Adrenal gland (tissue), 12 donors: ENCODE results near the gene CDH20. TPM values are rescaled to one million over a fixed set of nuclear protein-coding genes. Genes with fewer than 3 reads are reported as not detected.
A peak's percentile ranks its signal among the peaks of the same experiment; 100 is the strongest.

Source experiments
- DNase-seq, 7 donors: peaks; one replicate each; pipeline ENCODE4 v3.0.0-alpha.2; 2019 to 2020
- H3K27ac ChIP-seq, 5 donors: fragments of 200-600 bp; sonication (generic) in 4 of 5; 1 replicate in 3 of 5; 2 replicates in 2 of 5; pipeline versions ENCODE4 v1.5.1 to v1.8.0; 2016 to 2020; ENCODE audit warnings: mild to moderate bottlenecking in 1 of 5
- H3K27me3 ChIP-seq: fragments of 200-600 bp; 2 replicates; pipeline ENCODE4 v1.8.0; 2021
- H3K36me3 ChIP-seq, 2 donors: fragments of 200-600 bp; replicated peaks in 1 of 2; 1 replicate in 1 of 2; 2 replicates in 1 of 2; pipeline versions ENCODE4 v1.5.1 to v1.8.0; 2018 to 2022
- H3K4me1 ChIP-seq, 2 donors: fragments of 200-600 bp; replicated peaks in 1 of 2; 1 replicate in 1 of 2; 2 replicates in 1 of 2; pipeline versions ENCODE4 v1.5.1 to v1.8.0; 2018 to 2021
- H3K4me3 ChIP-seq, 4 donors: fragments of 200-600 bp; sonication (generic) in 3 of 4; one replicate each; pipeline ENCODE4 v1.5.1; 2016 to 2018
- H3K9me3 ChIP-seq, 3 donors: fragments of 200-600 bp; sonication (generic) in 1 of 3; replicated peaks in 1 of 3; 1 replicate in 2 of 3; 2 replicates in 1 of 3; pipeline versions ENCODE4 v1.5.1 to v1.8.0; 2016 to 2021
- POLR2A ChIP-seq, 2 donors: fragments of 450-650 bp; IDR thresholded peaks; one replicate each; pipeline ENCODE4 v1.6.1; 2017; ENCODE audit warnings: antibody characterized with exemption in 2 of 2, mild to moderate bottlenecking in 2 of 2, moderate library complexity in 1 of 2
- WGBS, 4 donors: extraction: QIAGEN DNeasy Blood & Tissue Kit in 2 of 4; methylation state at CpG; one replicate each; pipeline versions ENCODE4 v1.1.5 to v1.1.7; 2013 to 2017; 5-methylcytosine and 5-hydroxymethylcytosine counted together
- intact Hi-C, 2 donors: fragments of 100-400 bp; cut with DNase I; formaldehyde crosslinking; loops; one replicate each; pipeline versions ENCODE4 v1.14.1 to v1.15.0; 2022 to 2023
- polyA plus RNA-seq, 3 donors: library from polyadenylated mRNA; stranded (reverse); fragments of 200-250 nt in 2 of 3; fragments of 350-450 nt in 1 of 3; fragmentation: Illumina TruSeq in 1 of 3; extraction: RNeasy Lipid Tissue Mini Kit (QIAGEN cat#74804) in 1 of 3; gene quantifications; one replicate each; pipeline ENCODE4 v1.2.3, GENCODE V29; 2013 to 2014
- total RNA-seq, 9 donors: library from RNA; depleted of rRNA in 4 of 9; stranded (reverse); fragments of >200 nt in 4 of 9; fragments of 120-200 nt in 1 of 9; fragmentation: NEBNext Ultra II Directional in 1 of 9; extraction: Animal tissue kit (Norgen Biotek cat#: 25700) in 1 of 9; gene quantifications; one replicate each; pipeline versions ENCODE4 v1.1.0 to v1.2.4, GENCODE V29; 2013 to 2023
- TF ChIP-seq, protein P1 (sequence below), 6 experiments: fragments of 450-650 bp in 4 of 6; fragments of 200-600 bp in 2 of 6; sonication (generic) in 1 of 6; IDR thresholded peaks; 1 replicate in 5 of 6; 2 replicates in 1 of 6; pipeline versions ENCODE4 v1.5.1 to v1.8.0; 2016 to 2021; ENCODE audit warnings: antibody characterized with exemption in 6 of 6, mild to moderate bottlenecking in 2 of 6, moderate library complexity in 1 of 6
- donor health status: healthy with polysubstance abuse.
- donor health status: Bipolar disorder and iron deficiency.
- donor health status: DM: yes; HTN: yes; CAD: no.
- donor health status: DM: no; HTN: no; CAD: no.
- donor health status: DM: no; HTN: no; CAD: no.
- donor health status: DM: yes; HTN: yes; CAD: no.

The CDH20 gene
- total and polyA plus RNA-seq, 12 donors = 0.07 to 11.6 (median 0.29) TPM; not detected in 2

DNA sequence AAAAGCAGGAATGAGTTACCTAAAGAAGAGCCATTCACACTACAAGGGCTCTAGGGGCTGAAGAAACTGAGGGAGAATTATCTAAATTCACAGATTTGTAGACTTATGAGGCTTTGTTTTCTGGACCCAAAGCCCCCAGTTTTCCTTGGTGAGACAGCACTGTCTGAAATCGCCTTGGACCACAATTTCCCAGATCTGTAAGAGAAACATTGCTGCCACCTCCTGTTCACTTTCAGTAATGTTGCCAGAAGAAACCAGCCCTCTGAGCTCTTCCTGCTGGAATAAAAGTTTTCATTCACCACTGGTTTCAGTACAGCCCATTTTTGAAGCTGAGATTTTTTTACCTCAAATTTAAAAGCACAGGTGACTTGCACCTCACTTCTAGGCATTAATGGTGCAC is 169.2 kb downstream of the CDH20 start:
- no peaks in the 10 kb centered on the region for H3K9me3 ChIP-seq
- no peaks in the 10 kb centered on the region for H3K36me3 ChIP-seq
- intact Hi-C loops = loop anchor here (10.0 kb wide), 2 partner anchors 178 to 818 kb away; no protein-coding TSS in a partner anchor
- WGBS, 4 donors = 2 to 9% (median 5%) methylated on average over 1 of the region's 1 CpG
- H3K4me3 ChIP-seq = no peak overlapping the region
- no peak for TF ChIP-seq POLR2A (IDR thresholded peaks at IDR 0.05)
- TF ChIP-seq, protein P1, sequence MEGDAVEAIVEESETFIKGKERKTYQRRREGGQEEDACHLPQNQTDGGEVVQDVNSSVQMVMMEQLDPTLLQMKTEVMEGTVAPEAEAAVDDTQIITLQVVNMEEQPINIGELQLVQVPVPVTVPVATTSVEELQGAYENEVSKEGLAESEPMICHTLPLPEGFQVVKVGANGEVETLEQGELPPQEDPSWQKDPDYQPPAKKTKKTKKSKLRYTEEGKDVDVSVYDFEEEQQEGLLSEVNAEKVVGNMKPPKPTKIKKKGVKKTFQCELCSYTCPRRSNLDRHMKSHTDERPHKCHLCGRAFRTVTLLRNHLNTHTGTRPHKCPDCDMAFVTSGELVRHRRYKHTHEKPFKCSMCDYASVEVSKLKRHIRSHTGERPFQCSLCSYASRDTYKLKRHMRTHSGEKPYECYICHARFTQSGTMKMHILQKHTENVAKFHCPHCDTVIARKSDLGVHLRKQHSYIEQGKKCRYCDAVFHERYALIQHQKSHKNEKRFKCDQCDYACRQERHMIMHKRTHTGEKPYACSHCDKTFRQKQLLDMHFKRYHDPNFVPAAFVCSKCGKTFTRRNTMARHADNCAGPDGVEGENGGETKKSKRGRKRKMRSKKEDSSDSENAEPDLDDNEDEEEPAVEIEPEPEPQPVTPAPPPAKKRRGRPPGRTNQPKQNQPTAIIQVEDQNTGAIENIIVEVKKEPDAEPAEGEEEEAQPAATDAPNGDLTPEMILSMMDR (IDR thresholded peaks at IDR 0.05) = peak; percentile 30 to 72 (median 67)
- no peaks in the 10 kb centered on the region for H3K4me1 ChIP-seq
- H3K27me3 ChIP-seq = peaks cover 7% of the 10 kb centered on the region
- peak; percentile 26 to 67 (median 45) for DNase-seq
- no peak overlapping the region for H3K27ac ChIP-seq

DNA sequence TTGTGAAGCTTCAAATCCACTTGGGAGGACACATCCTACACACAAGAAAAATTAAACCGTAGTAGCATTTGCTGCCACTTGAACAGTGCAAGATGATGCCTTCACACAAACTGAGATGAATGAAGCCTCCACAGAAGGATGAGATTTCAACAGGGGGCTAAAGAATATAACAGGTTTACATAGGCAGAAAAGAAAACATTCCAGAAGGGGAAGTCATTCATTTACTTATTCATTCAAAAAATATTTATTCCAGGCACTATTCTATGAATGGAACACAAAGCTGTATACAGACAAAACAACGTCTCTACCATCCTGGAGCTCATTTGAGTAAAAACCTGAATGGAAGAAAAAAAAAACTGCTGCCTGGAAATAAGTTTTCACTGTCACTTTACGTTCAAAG is 170.5 kb downstream of the CDH20 start:
- no peaks in the 10 kb centered on the region for H3K4me1 ChIP-seq
- TF ChIP-seq POLR2A (IDR thresholded peaks at IDR 0.05) = no peak
- TF ChIP-seq, protein P1 (IDR thresholded peaks at IDR 0.05) = no peak
- H3K27me3 ChIP-seq = peaks cover 4% of the 10 kb centered on the region
- WGBS, 4 donors = 47 to 60% (median 52%) methylated on average over 3 of the region's 3 CpGs
- DNase-seq = no peak
- no peak overlapping the region for H3K4me3 ChIP-seq
- H3K9me3 ChIP-seq = no peaks in the 10 kb centered on the region
- no peak overlapping the region for H3K27ac ChIP-seq
- no peaks in the 10 kb centered on the region for H3K36me3 ChIP-seq
- intact Hi-C loops = loop anchor here (10.0 kb wide), 2 partner anchors 179 to 819 kb away; no protein-coding TSS in a partner anchor

DNA sequence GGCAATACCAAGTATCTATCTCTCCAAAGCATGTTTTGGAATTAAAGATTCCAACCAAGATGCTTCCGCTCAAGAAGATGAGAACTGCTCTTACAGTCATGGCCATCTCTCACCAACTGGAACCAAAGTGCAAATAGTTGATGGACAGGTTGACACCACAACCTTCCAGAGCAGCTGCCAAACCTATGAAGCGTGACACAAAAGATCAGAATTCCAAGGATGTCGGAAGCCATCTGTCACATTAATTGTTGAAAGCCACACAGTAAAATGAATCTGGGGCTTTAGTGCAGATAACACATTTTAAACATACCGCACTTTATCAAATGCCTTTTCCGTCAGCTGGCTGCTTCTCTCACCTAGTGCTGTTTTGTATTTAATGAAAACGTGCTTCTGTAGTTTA is 195.7 kb downstream of the CDH20 start:
- Histone ChIP-seq H3K4me1 (no peaks in the 10 kb centered on the region), H3K27me3 (no peaks in the 10 kb centered on the region), H3K27ac (no peak overlapping the region), H3K36me3 (no peaks in the 10 kb centered on the region), H3K4me3 (no peak overlapping the region), H3K9me3 (no peaks in the 10 kb centered on the region)
- 89 to 91% (median 90%) methylated on average over 6 of the region's 6 CpGs for WGBS, 4 donors
- no peak for DNase-seq
- intact Hi-C loops = no loop called here
- TF ChIP-seq POLR2A (IDR thresholded peaks at IDR 0.05) = no peak
- TF ChIP-seq, protein P1 (IDR thresholded peaks at IDR 0.05) = no peak

DNA sequence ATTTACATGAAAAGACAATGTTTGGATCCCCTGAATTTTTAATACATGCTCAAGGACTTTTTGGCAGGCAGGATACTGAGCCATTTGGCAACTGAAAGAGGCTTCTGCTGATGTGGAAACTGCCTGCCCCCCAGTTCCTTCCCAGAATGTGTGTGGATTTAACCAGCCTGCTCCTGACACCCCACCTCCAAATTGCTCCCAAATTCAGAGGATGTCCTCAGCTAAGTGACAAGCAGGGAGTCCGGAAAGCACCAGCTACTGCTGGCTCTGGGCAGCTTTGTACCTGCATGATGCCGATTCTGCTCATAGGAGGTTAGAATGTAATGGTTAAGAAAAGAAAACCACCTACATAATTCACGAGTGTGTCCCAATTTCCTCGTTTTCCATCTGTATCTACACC is 197.5 kb downstream of the CDH20 start:
- no peaks in the 10 kb centered on the region for H3K9me3 ChIP-seq
- no peaks in the 10 kb centered on the region for H3K27me3 ChIP-seq
- intact Hi-C loops = no loop called here
- H3K4me1 ChIP-seq = no peaks in the 10 kb centered on the region
- no peak overlapping the region for H3K27ac ChIP-seq
- TF ChIP-seq, protein P1 (IDR thresholded peaks at IDR 0.05) = no peak
- no peak for TF ChIP-seq POLR2A (IDR thresholded peaks at IDR 0.05)
- H3K4me3 ChIP-seq = no peak overlapping the region
- WGBS, 4 donors = 74 to 90% (median 82%) methylated on average over 4 of the region's 4 CpGs
- H3K36me3 ChIP-seq = no peaks in the 10 kb centered on the region
- no peak for DNase-seq
